Measurements from ENCODE around the gene PAPPA2.
A peak's percentile ranks its signal among the peaks of the same experiment; 100 is the strongest.

Gene PAPPA2

DNA sequence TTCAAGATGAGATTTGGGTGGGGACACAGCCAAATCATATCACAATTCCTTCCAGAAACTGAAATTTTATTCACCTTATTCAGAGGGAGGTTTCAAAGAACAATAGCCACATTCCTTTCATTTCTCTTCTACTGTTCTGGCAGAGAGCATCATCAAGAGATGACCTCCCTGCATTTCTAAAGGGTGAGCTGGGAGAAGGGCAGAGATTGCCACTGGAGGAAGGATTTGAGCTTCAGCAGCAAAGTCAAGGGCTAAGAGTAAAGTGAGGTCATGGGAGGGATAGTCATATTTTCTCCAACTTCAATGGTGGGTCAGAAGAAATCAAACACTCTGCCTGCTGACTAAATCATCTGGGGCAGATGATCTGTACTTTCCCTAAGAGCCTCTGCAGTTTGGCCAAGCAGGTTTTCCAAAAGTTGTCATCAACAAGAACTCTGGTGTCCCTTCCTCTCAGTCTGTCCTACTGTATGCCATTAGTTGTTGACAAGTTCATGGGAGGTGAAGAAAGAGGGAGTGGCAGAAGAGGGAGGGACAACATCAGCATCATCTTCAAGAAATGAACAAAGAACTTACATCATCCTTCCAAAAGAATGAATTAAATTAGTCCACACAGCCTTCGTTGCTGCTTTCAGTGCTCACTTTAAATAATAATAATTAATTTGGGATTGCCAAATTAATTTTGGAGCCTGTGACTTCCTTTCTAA lies 403.2 kb downstream of the PAPPA2 start:
- DNase-seq: no peak

- DNase-seq: no peak
These were observed 406.6 kb downstream of the PAPPA2 start for GRCh38 chr1:176869577-176869976.

DNA sequence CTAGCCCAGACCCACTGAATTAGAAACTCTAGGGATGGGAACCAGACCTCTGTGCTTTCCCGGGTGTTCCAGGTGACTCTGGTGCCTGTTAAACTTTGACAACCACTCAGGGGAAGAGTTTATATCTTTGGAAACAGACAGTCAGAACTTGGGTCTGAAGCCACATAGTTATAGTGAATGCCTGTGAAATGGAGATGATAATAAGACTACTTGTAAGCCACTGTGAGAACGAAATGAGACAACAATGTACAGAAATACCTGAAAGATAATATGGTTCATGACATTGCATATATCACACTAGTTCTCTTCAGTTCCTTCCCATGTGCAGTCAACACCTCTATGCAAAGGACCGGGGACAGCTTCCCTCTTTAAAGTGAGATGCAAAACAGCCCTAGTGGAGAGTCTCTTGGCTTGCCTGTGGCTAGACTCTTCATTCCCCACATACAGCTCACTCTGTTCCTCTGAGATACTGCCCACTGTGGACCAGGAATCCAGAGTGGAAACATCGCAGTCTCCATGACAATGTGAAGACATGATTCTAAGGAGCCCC lies 414.1 kb downstream of the PAPPA2 start:
- DNase-seq: no peak

DNA sequence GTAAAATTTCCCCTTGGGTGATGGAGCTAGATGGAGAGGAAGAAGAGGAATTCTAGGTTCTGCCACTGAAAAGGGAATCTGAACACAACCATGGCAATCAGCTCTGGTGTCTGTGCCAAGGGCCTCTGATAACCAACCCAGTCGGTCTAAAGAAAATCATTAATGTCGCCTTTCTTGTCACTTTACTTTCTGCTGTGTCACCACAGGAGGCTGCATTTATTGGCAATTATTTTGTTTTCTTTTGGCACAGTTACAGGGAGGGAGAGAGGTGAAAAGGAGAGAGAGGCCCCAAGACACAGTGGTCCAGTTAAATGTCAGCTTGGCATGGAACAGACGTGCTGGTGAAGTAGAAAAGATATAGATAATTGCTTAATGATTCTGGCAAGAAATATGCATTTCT lies 414.6 kb downstream of the PAPPA2 start:
- DNase-seq: no peak

- DNase-seq: no peak
These were observed 416.0 kb downstream of the PAPPA2 start for GRCh38 chr1:176878750-176879536.

- no peak for DNase-seq
These were observed 417.0 kb downstream of the PAPPA2 start for GRCh38 chr1:176879784-176880620.

DNA sequence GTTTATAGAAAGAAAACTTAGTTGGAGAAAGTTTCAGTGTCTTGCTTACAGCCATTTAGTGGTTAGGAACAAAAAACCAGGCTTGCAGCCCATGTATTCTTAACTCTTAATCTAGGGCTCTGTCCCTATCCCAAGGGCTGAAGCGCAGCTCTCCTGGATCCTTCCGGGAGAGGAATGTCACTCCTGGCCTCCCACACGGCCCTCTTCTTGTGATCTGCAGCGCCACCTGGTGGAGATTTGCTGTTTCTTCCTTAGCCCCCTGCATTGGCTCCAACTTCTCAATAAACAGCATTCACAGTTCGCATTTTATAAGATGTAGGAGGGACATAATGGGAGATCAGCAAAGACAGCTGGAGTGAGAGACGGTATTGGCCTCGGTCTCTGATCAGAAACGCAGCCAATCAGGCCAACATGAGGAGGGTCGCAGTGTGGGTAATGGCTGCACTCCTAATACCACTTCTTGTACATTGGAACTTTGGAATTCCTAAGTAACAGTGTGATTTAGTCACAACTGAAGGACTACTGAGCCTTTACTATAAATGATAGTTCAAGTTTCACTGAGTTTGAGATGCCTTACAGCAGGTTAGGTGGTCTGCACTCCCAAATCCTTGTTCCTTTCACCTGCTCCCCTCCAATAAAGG lies 418.1 kb downstream of the PAPPA2 start:
- peak; percentile 6 for DNase-seq

DNA sequence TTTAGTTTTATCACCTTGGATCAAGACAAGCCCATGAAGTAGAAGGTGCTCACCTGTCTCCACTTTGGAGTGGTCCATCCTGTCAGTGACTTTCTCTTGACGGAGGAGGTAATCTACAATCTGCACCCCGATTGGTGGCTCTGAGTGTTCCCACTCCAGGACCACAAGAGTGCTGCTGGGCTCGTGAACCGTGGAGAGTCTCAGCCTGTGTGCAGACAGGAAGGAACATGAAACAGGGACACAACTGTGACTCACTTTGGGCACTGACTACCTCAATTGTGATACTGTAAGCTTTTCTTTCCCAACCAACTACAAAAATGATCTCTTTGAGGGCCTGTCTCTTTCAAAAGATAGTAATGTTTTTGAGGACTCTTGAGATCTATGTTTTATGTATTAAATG lies 421.3 kb downstream of the PAPPA2 start:
- no peak for DNase-seq

- DNase-seq: no peak
These were observed 421.9 kb downstream of the PAPPA2 start for GRCh38 chr1:176884911-176885310.

- DNase-seq: no peak
These were observed 422.4 kb downstream of the PAPPA2 start for GRCh38 chr1:176885341-176885740.

DNA sequence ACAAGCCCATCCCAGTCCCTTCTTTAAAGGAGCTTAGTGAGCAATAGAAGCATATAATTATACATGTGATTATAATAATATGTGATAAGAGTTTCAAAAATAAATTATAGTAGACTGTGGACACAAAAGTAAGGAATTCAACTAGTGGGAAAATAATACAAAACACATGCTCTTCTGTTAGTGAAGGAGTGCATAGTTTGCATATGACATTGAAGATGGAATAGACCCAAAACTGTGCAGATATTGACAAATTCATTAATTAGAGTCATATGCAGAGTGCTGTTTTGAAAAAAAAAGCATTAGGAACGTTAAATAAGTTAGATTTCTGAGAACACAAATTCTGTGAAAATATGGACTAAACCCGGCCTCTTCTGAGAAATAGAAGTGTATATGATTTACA lies 422.8 kb downstream of the PAPPA2 start:
- no peak for DNase-seq

- DNase-seq: no peak
These were observed 425.6 kb downstream of the PAPPA2 start for GRCh38 chr1:176888471-176889032.

DNA sequence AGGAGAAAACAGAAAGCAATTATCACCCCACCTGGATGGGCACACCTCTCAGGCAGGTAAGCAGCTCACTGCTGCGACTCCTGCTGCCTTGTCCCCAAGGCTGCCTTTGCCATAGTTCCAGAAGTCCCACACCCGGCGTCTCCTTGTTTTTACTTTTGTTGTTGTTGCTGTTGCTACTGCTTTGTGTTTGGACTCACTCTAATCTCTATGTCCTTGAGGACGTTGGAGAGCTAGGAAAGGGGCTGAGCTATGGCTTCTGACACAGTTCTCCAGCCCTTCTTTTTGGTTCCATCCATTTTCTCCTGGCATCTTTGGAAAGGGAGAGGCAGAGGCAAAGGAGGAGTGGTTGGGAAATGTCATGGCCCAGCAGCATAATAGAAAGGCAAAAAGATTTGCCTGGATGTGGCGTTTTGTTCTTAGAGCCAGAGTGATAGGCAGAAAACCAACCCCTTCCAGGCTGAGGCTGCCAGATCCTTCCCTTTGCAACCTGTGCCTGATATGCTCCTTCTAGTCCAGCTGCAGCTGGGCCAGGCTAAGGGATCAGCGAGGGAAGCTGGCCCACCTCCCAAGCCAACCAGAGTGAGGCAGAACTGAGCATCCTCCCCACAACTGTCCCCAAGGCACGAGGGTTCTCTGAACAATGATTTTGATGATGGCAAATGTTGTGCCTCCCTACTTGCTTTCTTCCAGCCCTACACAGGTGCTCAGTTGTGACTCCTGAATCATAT lies 430.8 kb downstream of the PAPPA2 start:
- DNase-seq: no peak

- no peak for DNase-seq
These were observed 431.5 kb downstream of the PAPPA2 start for GRCh38 chr1:176894450-176894849.

Data from KG1 (cell line).